Measurements from ENCODE around the gene CHST15.
"Not testable (repeated sequence)": the region's sequence is repeated elsewhere in the genome, so short reads cannot be mapped to it uniquely, and the experiment has no call there.

Gene CHST15

DNA sequence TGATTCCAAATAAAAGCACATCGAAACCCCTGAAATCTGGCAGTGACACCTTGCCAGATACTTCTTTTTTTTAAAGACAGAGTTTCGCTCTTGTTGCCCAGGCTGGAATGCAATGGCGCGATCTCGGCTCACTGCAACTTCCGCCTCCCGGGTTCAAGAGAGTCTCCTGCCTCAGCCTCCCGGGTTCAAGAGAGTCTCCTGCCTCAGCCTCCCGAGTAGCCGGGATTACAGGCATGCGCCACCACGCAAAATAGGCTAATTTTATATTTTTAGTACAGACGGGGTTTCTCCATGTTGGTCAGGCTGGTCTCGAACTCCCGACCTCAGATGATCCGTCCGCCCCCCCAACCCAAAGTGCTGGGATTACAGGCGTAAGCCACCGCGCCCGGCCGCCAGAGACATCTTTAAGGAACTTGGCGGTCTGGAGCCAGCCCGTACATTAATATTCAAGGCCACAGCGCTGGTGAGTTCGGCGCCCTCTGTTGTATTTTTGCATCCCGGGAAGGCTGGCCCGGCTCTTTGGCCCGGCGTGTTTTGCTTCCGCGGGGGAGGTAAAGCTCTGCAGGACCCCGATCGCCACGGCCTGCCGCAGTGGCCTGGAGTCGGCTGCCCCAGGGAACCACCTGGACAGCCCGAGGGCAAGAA is 498 bp upstream of the CHST15 start:
- not testable (repeated sequence) for H3K36me3 ChIP-seq (ENCODE audit: control insufficient read depth, insufficient read depth, low read length); H3K9me3 ChIP-seq (ENCODE audit: control insufficient read depth, low read length)
- peak overlapping the region; percentile 47 for H3K4me3 ChIP-seq (ENCODE audit: low read length)
- peak overlapping the region; percentile 67 for H3K9ac ChIP-seq (ENCODE audit: low read length)
- H3K4me1 ChIP-seq (ENCODE audit: control insufficient read depth, insufficient read depth, low read length), result peaks cover 45% of the 10 kb centered on the region
- peaks cover 34% of the 10 kb centered on the region for H3K27me3 ChIP-seq (ENCODE audit: control insufficient read depth, insufficient read depth, low read length)

- Histone ChIP-seq H3K36me3 (ENCODE audit: control insufficient read depth, insufficient read depth, low read length) (no peaks in the 10 kb centered on the region), H3K4me3 (ENCODE audit: low read length) (peak overlapping the region; percentile 16), H3K9ac (ENCODE audit: low read length) (peak overlapping the region; percentile 67), H3K4me1 (ENCODE audit: control insufficient read depth, insufficient read depth, low read length) (peaks cover 56% of the 10 kb centered on the region), H3K9me3 (ENCODE audit: control insufficient read depth, low read length) (peaks cover 4% of the 10 kb centered on the region), H3K27me3 (ENCODE audit: control insufficient read depth, insufficient read depth, low read length) (peaks cover 24% of the 10 kb centered on the region)
Measured at GRCh38 chr10:124092250-124092859, 1.0 kb downstream of the CHST15 start.

DNA sequence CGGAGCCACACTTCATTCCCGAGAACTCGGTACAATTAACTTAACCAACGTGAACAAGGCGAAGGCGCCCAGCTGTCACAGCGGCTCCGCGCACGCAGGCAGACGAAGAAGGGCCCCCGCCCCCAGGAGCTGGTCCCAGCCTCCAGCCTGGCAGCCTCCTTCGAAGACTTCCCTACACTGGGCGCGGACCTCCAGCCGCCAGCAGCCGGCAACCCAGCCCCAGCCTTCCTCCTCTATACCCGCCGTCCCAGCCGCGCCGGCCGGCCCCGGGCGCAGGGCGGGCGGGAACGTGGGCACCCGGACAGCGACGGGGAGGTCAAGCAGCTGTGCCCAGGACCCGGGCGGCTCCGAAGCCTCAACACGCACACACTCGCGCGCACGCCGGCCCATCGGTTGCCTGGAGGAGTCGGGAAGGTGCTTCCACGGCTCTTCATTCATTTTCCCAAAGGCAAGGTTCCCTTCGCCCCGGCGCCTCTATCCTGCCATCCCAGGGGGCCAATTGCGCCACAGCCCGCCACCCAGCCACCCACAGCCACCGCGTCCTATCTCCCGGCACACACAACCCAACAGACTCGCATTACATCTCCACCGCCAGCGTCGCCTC is 1.6 kb downstream of the CHST15 start:
- no peaks in the 10 kb centered on the region for H3K36me3 ChIP-seq (ENCODE audit: control insufficient read depth, insufficient read depth, low read length)
- peaks cover 20% of the 10 kb centered on the region for H3K27me3 ChIP-seq (ENCODE audit: control insufficient read depth, insufficient read depth, low read length)
- H3K4me3 ChIP-seq (ENCODE audit: low read length), result no peak overlapping the region
- peak overlapping the region; percentile 50 for H3K9ac ChIP-seq (ENCODE audit: low read length)
- H3K4me1 ChIP-seq (ENCODE audit: control insufficient read depth, insufficient read depth, low read length), result peaks cover 56% of the 10 kb centered on the region
- H3K9me3 ChIP-seq (ENCODE audit: control insufficient read depth, low read length), result peaks cover 4% of the 10 kb centered on the region

GRCh38 chr10:124090601-124091209 is 2.7 kb downstream of the CHST15 start:
- Histone ChIP-seq H3K9ac (ENCODE audit: low read length) (no peak overlapping the region), H3K4me3 (ENCODE audit: low read length) (no peak overlapping the region), H3K36me3 (ENCODE audit: control insufficient read depth, insufficient read depth, low read length) (no peaks in the 10 kb centered on the region), H3K4me1 (ENCODE audit: control insufficient read depth, insufficient read depth, low read length) (peaks cover 64% of the 10 kb centered on the region), H3K27me3 (ENCODE audit: control insufficient read depth, insufficient read depth, low read length) (peaks cover 15% of the 10 kb centered on the region), H3K9me3 (ENCODE audit: control insufficient read depth, low read length) (no peaks in the 10 kb centered on the region)

- Histone ChIP-seq H3K36me3 (ENCODE audit: control insufficient read depth, insufficient read depth, low read length) (no peaks in the 10 kb centered on the region), H3K4me3 (ENCODE audit: low read length) (no peak overlapping the region), H3K4me1 (ENCODE audit: control insufficient read depth, insufficient read depth, low read length) (peaks cover 65% of the 10 kb centered on the region), H3K27me3 (ENCODE audit: control insufficient read depth, insufficient read depth, low read length) (peaks cover 15% of the 10 kb centered on the region), H3K9me3 (ENCODE audit: control insufficient read depth, low read length) (no peaks in the 10 kb centered on the region), H3K9ac (ENCODE audit: low read length) (no peak overlapping the region)
Measured at GRCh38 chr10:124089859-124090258, 3.5 kb downstream of the CHST15 start.

GRCh38 chr10:124088915-124089314 is 4.5 kb downstream of the CHST15 start:
- Histone ChIP-seq H3K36me3 (ENCODE audit: control insufficient read depth, insufficient read depth, low read length) (no peaks in the 10 kb centered on the region), H3K4me3 (ENCODE audit: low read length) (no peak overlapping the region), H3K9me3 (ENCODE audit: control insufficient read depth, low read length) (no peaks in the 10 kb centered on the region), H3K9ac (ENCODE audit: low read length) (no peak overlapping the region), H3K4me1 (ENCODE audit: control insufficient read depth, insufficient read depth, low read length) (peaks cover 61% of the 10 kb centered on the region), H3K27me3 (ENCODE audit: control insufficient read depth, insufficient read depth, low read length) (peaks cover 15% of the 10 kb centered on the region)

- no peak overlapping the region for H3K9ac ChIP-seq (ENCODE audit: low read length)
- no peaks in the 10 kb centered on the region for H3K9me3 ChIP-seq (ENCODE audit: control insufficient read depth, low read length)
- no peak overlapping the region for H3K4me3 ChIP-seq (ENCODE audit: low read length)
- H3K4me1 ChIP-seq (ENCODE audit: control insufficient read depth, insufficient read depth, low read length), result peaks cover 54% of the 10 kb centered on the region
- no peaks in the 10 kb centered on the region for H3K36me3 ChIP-seq (ENCODE audit: control insufficient read depth, insufficient read depth, low read length)
- H3K27me3 ChIP-seq (ENCODE audit: control insufficient read depth, insufficient read depth, low read length), result peaks cover 15% of the 10 kb centered on the region
Measured at GRCh38 chr10:124087672-124088634, 5.4 kb downstream of the CHST15 start.

DNA sequence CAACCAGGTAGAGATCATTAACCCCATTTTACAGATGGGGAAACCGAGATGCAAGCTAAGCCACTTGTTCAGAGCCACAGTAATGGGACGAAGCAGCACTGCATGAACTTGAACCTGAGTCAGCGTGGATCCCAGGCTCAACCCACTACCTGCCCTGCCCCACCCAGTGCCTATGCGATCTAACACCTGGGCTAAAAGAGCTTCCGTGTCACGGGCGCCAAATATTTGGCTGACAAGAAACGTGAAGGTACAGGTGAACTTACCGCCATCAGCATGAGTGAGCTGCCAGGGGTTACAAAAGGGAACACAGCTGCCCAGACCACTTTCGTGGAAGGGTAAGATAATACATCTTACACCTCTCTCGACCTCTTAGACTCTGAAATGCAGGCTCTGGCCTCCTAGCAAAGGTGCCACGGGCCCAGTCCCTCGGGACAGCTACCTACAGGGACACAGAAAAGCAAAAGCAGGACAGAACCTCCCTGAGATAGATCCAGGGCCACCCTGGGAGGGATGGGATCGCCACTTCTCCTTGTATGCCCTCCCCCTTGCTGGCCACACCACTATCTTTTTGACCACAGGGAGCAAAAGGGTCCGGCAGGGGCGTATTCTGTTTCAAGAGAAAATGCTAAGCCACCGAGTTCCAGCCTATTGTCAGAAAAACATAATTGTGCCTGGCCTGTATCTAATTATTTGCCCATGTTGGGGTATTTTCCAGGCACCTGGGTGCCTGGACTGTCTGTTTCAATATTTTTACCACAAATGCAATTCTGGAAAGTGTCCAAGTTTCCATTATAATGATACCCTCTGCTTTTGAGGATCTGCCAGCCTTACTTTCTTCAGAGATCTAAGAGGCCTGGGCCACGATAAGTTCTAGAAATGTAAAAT is 6.4 kb downstream of the CHST15 start:
- Histone ChIP-seq H3K4me1 (ENCODE audit: control insufficient read depth, insufficient read depth, low read length) (peaks cover 54% of the 10 kb centered on the region), H3K36me3 (ENCODE audit: control insufficient read depth, insufficient read depth, low read length) (no peaks in the 10 kb centered on the region), H3K9me3 (ENCODE audit: control insufficient read depth, low read length) (no peaks in the 10 kb centered on the region), H3K27me3 (ENCODE audit: control insufficient read depth, insufficient read depth, low read length) (peaks cover 14% of the 10 kb centered on the region), H3K4me3 (ENCODE audit: low read length) (no peak overlapping the region), H3K9ac (ENCODE audit: low read length) (no peak overlapping the region)

DNA sequence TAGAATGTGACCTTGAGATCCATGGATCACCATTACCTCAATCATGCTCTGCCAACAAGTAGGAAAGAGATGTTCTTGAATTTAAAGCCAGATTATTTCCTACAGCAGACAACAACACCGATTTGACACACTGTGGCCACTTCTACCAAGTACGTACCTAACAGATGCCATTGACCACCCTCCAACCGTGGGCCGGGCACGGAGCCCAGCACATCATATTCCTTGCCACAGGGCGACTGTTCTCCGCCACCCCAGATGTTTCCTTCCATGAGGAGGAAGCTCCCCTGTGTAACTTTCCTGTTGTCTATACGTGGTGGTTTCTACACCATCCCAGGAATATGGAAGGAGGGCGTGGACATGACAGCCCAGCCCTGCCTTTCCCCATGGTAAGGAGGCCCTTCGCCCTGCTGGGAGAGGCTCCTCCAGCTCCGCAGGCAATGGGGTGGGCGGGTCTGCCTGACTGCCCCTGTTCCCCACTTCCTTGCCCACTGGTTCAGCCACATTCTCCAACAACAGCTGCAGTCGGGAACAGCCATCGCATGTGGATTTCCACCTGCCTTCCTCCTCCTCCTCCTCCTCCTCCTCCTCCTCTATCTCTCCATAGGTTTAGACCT is 7.2 kb downstream of the CHST15 start:
- H3K4me1 ChIP-seq (ENCODE audit: control insufficient read depth, insufficient read depth, low read length), result peaks cover 51% of the 10 kb centered on the region
- no peaks in the 10 kb centered on the region for H3K9me3 ChIP-seq (ENCODE audit: control insufficient read depth, low read length)
- no peak overlapping the region for H3K4me3 ChIP-seq (ENCODE audit: low read length)

GRCh38 chr10:124085680-124086079 is 7.7 kb downstream of the CHST15 start:
- no peak overlapping the region for H3K4me3 ChIP-seq (ENCODE audit: low read length)
- peaks cover 3% of the 10 kb centered on the region for H3K27me3 ChIP-seq (ENCODE audit: control insufficient read depth, insufficient read depth, low read length)
- peaks cover 47% of the 10 kb centered on the region for H3K4me1 ChIP-seq (ENCODE audit: control insufficient read depth, insufficient read depth, low read length)
- H3K9ac ChIP-seq (ENCODE audit: low read length), result no peak overlapping the region
- H3K9me3 ChIP-seq (ENCODE audit: control insufficient read depth, low read length), result no peaks in the 10 kb centered on the region
- no peaks in the 10 kb centered on the region for H3K36me3 ChIP-seq (ENCODE audit: control insufficient read depth, insufficient read depth, low read length)

More for the DNA sequence above, 7.2 kb downstream of the CHST15 start:
- Histone ChIP-seq H3K36me3 (ENCODE audit: control insufficient read depth, insufficient read depth, low read length) (no peaks in the 10 kb centered on the region), H3K9ac (ENCODE audit: low read length) (no peak overlapping the region), H3K27me3 (ENCODE audit: control insufficient read depth, insufficient read depth, low read length) (peaks cover 6% of the 10 kb centered on the region)
